ENCODE results near the gene COA5.

Gene COA5, protein sequence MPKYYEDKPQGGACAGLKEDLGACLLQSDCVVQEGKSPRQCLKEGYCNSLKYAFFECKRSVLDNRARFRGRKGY

GRCh38 chr2:98608116-98608961, at the start of gene COA5, which contains the start of gene UNC50:
COA5 (minus strand) TSS chr2:98608512; CDS start chr2:98608405, 107 bp downstream.
UNC50 (plus strand) TSS chr2:98608589; CDS start chr2:98609760, 1,171 bp downstream.
- peak; percentile 23 to 90 (median 79) for DNase-seq

DNA sequence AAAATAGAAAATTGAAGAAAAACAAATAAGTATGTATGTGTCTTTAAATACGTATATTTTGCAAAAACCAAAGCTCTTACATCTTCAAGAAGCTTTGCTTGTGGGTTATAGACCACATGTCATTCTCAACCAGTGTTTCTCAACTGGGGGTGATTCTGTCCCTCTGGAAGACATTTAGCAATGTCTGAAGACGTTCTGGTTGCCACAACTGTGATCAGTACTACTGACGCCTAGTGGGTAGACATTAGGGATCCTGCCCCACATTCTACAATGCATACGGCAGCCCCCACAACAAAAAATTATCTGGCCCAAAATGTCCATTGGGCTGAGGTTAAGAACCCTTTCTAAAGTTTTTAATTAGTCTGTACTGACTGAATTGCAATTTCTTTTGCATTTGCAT, 48.5 kb upstream of the COA5 start:
- no peak for DNase-seq

- DNase-seq: no peak
Observed at GRCh38 chr2:98654699-98655495, 46.6 kb upstream of the COA5 start.

- DNase-seq: no peak
Observed at GRCh38 chr2:98650998-98651397, 42.7 kb upstream of the COA5 start.

- DNase-seq: no peak
Observed at GRCh38 chr2:98649992-98650375, 41.7 kb upstream of the COA5 start.

DNA sequence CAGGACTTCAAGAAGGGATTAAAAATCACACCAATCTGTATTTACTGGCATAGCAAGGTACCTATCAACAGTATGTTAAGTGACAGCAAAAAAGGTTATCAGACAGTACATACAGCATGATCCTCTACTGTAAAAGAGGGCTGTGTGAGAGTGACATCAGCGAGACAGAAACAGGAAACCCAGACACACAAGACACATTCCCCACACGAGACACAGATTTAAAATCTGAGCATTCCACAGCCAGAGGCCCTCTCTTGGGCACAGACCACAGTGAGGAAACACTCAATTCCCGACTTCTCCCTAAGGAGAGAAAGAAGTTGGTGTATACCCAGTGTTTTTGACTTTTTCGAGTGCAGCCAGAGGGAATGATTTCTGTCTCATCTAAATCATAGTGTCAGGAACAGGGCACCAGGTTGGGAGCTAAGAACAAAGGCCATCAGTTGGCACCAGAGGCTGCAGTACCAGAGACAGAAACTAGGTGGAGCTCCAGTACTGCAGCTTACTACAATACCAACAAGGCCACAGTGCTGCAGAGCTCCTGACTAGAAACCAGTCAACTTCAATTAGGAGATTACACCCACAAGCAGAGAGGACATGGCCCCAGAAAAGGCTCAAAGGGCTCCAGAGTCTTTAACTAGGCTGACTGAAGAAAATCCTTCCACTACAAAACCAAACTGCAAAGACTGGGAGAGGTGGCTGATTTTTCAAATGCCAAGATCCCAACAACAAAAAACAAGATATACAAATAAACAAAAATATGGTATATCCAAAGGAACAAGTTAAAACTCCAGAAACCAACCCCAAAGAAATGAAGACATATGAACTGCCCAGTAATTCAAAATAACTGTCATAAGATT, 41.1 kb upstream of the COA5 start:
- peak in 54 of 58 donors; percentile 6 to 87 (median 66) for DNase-seq

GRCh38 chr2:98648451-98648850, 40.1 kb upstream of the COA5 start:
- no peak for DNase-seq

DNA sequence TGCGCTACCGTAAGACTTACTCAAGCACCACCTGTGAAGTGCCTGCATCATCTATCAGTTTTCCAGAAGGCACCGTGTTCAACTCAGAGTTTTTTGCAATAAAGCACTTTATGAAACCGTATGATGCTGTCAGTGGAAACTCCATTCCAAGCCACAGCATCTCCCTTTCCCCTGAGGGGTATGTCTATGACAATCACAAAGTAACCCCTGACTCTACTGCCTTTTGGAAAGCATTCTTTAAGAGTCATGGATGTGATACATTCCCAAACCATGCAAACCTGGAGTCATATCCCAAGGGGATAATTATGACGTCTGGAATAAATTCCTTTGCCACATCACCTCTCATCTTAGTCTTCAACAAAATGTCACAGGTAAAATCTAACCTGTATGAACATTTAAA, 39.3 kb upstream of the COA5 start:
- no peak for DNase-seq

DNA sequence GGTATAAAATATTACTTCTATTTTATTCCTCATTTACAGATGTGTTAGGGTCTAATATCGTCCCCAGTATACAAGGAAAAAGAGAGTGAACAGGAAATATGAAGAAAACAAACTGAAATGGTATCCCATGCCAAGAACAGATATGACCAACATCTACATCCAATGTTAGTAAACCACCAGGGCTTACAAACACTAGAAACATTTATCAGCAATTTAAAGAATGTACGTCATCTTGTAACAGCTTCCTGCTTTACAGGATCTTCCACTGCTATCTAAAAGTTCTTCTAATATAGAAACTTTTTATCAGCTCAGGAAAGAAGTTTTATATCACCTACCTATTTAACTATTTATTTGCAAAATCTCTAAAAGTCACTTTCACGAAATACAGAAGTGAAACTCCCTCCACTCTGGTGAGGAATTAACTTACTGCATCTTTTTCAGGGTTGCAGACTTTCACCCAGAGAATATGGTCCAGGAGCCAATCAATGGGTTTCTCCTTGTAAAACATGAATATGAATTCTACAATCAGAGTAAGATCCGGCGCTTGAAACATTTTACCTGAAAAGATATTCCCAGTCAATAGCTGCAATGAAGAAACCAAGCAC, 35.3 kb upstream of the COA5 start:
- DNase-seq: no peak

- no peak for DNase-seq
Observed at GRCh38 chr2:98637401-98638147, 29.3 kb upstream of the COA5 start.

GRCh38 chr2:98634406-98635092, 26.2 kb upstream of the COA5 start:
- DNase-seq: no peak

DNA sequence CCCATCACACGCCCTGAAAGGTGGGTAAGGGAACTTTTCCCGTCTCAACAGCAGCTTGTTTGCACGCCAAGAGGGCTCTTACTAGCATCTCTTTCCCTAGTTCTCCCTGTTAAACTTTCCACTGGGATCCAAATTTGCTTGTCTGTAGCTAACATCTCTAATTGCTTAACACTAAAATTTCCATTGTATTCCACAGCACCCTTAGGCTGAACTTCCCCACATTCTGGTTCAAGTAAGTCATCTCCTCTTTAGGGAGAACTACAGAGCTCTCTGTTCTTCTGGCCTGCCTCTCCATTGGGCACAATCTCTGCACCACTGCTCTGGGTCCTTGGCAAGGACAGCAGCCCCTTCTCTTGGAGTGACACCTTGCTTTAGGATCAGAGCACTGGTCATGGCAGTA, 24.0 kb upstream of the COA5 start:
- DNase-seq: no peak

GRCh38 chr2:98623657-98624056, 15.3 kb upstream of the COA5 start:
- DNase-seq: peak in 2 of 58 donors; percentile 3 to 7

DNA sequence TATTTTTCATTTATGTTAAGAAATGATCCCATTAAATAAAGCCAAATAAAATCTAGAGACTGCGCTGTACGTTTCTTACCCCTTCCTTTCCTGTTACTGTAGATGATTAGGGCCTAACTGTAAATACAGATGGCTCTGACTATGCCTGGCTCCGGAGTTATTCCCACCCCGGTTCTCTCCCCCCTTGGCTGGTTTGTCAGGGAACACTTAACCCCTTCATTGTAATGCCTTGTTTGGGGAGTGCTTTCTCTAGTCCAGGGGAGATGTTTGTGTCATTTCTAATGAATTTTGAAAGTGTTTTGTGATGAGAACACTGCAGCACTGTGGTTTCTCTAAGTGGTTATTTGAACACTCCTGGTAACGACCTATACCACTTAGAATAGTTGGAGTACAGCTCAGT, 8.8 kb upstream of the COA5 start:
- DNase-seq: no peak

DNA sequence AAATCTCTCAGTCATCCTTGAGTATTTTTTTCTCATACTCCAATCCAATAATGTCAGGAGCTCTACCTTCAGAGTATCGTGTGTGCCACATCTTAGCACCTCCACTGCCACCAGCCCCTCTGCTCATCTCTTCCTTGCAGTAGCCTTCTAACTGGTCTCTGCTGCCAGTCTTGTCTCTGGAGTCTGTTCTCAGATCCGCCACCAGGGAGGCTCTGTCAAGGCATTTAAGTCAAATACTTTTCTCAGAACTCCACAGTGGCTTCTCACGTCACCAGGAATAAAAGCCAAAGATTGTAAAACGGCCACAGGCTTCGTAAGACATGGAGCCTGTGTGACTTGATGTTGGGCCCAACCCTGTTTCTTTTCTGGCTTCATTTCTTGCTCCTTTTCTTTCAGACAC, 7.2 kb upstream of the COA5 start:
- no peak for DNase-seq

GRCh38 chr2:98614024-98614739, 5.9 kb upstream of the COA5 start:
- DNase-seq: no peak

DNA sequence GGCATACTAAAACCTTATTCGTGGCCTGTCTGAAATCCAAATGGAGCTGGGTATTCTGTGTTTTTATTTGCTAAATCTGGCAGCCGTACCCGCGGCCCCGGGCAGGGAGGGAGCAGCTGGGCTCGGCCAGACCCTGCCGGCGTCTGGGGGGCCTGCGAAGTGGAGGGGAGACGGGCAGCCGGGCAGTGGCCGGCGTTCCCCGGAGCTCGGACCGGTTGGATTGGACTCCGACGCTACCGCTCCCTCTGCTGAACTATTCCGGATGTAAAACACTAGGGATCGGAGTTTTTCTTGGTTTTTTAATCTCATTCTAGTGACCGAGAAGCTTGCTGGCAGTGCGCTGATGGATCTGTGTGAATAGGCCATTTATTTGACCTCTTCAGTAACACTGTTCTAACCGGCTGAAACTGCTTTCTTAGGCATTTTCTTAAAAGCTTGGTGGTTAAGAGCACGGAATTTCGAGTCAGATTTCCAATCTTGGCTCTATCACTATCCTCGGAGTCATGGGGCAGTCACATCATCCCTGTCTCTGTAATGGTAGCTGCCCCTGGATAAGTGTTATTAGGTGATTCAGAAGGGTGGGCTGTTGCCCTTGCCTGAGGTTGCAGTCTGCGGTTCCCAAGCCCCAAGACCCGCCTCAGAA, 771 bp upstream of the COA5 start:
- peak in 2 of 58 donors; percentile 35 to 65 for DNase-seq

DNA sequence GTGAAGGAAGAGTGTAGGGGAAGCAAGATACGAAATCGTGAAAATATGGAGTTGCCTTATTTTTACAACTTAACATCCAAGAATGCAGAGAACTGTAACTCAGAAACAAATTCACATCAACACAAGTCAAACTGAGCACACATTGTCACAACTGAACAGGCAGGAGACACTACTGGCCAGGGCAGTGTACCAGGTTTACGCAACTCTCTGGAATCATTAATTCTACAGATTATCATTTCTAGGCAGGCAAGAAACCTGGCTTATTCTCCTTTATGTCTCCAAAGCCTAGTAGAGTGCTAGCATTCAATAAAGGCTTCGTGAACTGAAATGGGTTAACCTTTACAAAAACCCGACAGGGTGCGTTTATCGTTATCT, 584 bp downstream of the COA5 start:
- DNase-seq: no peak

Measured in anterior cingulate cortex (tissue), 58 donors.